SH-SY5Y (cell line): ENCODE measurements around the gene ITGBL1.

Experiments used
- GATA2 ChIP-seq: IDR thresholded peaks from 2 replicates; pipeline ENCODE4 v1.6.1; 2011; ENCODE audit warnings: mild to moderate bottlenecking, low read depth, low read length
- GATA3 ChIP-seq: IDR thresholded peaks from 2 replicates; pipeline ENCODE4 v1.6.1; 2011; ENCODE audit warnings: low read depth, mild to moderate bottlenecking, low read length, moderate library complexity

- TF ChIP-seq GATA2 (no peak), GATA3 (no peak)
Observed at GRCh38 chr13:101712026-101712348, 259.5 kb downstream of the ITGBL1 start.
